ENCODE results near the gene MRPL36.

Gene MRPL36

GRCh38 chr5:1820926-1821325, 21.3 kb upstream of the MRPL36 start:
- Histone ChIP-seq H3K4me3 (IDR thresholded peaks at IDR 0.05; ENCODE audit: insufficient read depth, low read depth, low read length) (no peak overlapping the region), H4K20me1 (ENCODE audit: insufficient read depth) (no peaks in the 10 kb centered on the region), H3K27me3 (ENCODE audit: insufficient read depth, low read depth) (no peaks in the 10 kb centered on the region), H3K4me2 (no peak overlapping the region), H3K9ac (no peak overlapping the region), H3K79me2 (ENCODE audit: insufficient read depth, low read depth) (no peaks in the 10 kb centered on the region), H3K4me1 (ENCODE audit: low read depth, poor library complexity, severe bottlenecking) (no peaks in the 10 kb centered on the region), H3K36me3 (ENCODE audit: insufficient read depth) (peaks cover 9% of the 10 kb centered on the region; the same call in 1 of the 2 replicates), H2AFZ (ENCODE audit: low read depth) (no peak overlapping the region), H3K27ac (no peak overlapping the region)
- TF ChIP-seq CTCF (conservative IDR thresholded peaks at IDR 0.05; ENCODE audit: low read depth, low read length): no peak

GRCh38 chr5:1820381-1820780, 20.7 kb upstream of the MRPL36 start:
- TF ChIP-seq CTCF (conservative IDR thresholded peaks at IDR 0.05; ENCODE audit: low read depth, low read length): no peak
- Histone ChIP-seq H2AFZ (ENCODE audit: low read depth) (no peak overlapping the region), H3K4me2 (no peak overlapping the region), H3K36me3 (ENCODE audit: insufficient read depth) (peaks cover 9% of the 10 kb centered on the region; the same call in 1 of the 2 replicates), H3K4me1 (ENCODE audit: low read depth, poor library complexity, severe bottlenecking) (no peaks in the 10 kb centered on the region), H3K9ac (no peak overlapping the region), H3K27me3 (ENCODE audit: insufficient read depth, low read depth) (no peaks in the 10 kb centered on the region), H3K27ac (no peak overlapping the region), H4K20me1 (ENCODE audit: insufficient read depth) (no peaks in the 10 kb centered on the region), H3K4me3 (IDR thresholded peaks at IDR 0.05; ENCODE audit: insufficient read depth, low read depth, low read length) (no peak overlapping the region), H3K79me2 (ENCODE audit: insufficient read depth, low read depth) (no peaks in the 10 kb centered on the region)

GRCh38 chr5:1819458-1819857, 19.8 kb upstream of the MRPL36 start:
- H3K27ac ChIP-seq: no peak overlapping the region
- no peaks in the 10 kb centered on the region for H3K4me1 ChIP-seq (ENCODE audit: low read depth, poor library complexity, severe bottlenecking)
- no peaks in the 10 kb centered on the region for H4K20me1 ChIP-seq (ENCODE audit: insufficient read depth)
- H3K36me3 ChIP-seq (ENCODE audit: insufficient read depth): peaks cover 9% of the 10 kb centered on the region; the same call in 1 of the 2 replicates
- no peaks in the 10 kb centered on the region for H3K27me3 ChIP-seq (ENCODE audit: insufficient read depth, low read depth)
- H3K4me3 ChIP-seq (IDR thresholded peaks at IDR 0.05; ENCODE audit: insufficient read depth, low read depth, low read length): no peak overlapping the region
- H3K4me2 ChIP-seq: no peak overlapping the region
- H3K79me2 ChIP-seq (ENCODE audit: insufficient read depth, low read depth): no peaks in the 10 kb centered on the region
- TF ChIP-seq CTCF (conservative IDR thresholded peaks at IDR 0.05; ENCODE audit: low read depth, low read length): no peak
- H3K9ac ChIP-seq: no peak overlapping the region
- H2AFZ ChIP-seq (ENCODE audit: low read depth): no peak overlapping the region

- Histone ChIP-seq H3K4me3 (IDR thresholded peaks at IDR 0.05; ENCODE audit: insufficient read depth, low read depth, low read length) (no peak overlapping the region), H3K27ac (no peak overlapping the region), H3K9ac (no peak overlapping the region), H3K4me1 (ENCODE audit: low read depth, poor library complexity, severe bottlenecking) (no peaks in the 10 kb centered on the region), H3K4me2 (no peak overlapping the region), H3K27me3 (ENCODE audit: insufficient read depth, low read depth) (no peaks in the 10 kb centered on the region), H4K20me1 (ENCODE audit: insufficient read depth) (no peaks in the 10 kb centered on the region), H2AFZ (ENCODE audit: low read depth) (no peak overlapping the region), H3K79me2 (ENCODE audit: insufficient read depth, low read depth) (no peaks in the 10 kb centered on the region), H3K36me3 (ENCODE audit: insufficient read depth) (peaks cover 9% of the 10 kb centered on the region; the same call in 1 of the 2 replicates)
- no peak for TF ChIP-seq CTCF (conservative IDR thresholded peaks at IDR 0.05; ENCODE audit: low read depth, low read length)
These were observed 19.1 kb upstream of the MRPL36 start for GRCh38 chr5:1818784-1819183.
